ENCODE data around the gene DPYSL5. TPM values are rescaled to one million over a fixed set of nuclear protein-coding genes. Genes with fewer than 3 reads are reported as not detected.

Gene DPYSL5
- total RNA-seq, 2 donors from 2014 or later, result not detected

- Histone ChIP-seq H3K27ac (no peak overlapping the region), H3K36me3 (no peaks in the 10 kb centered on the region), H3K4me1 (ENCODE audit: control insufficient read depth in 1 of 2, low read depth in 2 of 2) (peaks cover 0 to 12% of the 10 kb centered on the region in 2 donors), H3K4me3 (no peak overlapping the region), H3K27me3 (replicated peaks; ENCODE audit: insufficient read depth) (no peaks in the 10 kb centered on the region), H3K9me3 (no peaks in the 10 kb centered on the region)
- DNase-seq (ENCODE audit: low spot score) (no peak), ATAC-seq (ENCODE audit: insufficient number of reproducible peaks, low FRiP score, low read depth) (no peak)
- TF ChIP-seq CTCF (IDR thresholded peaks at IDR 0.05), result no peak
Measured at GRCh38 chr2:26910176-26910575, 62.2 kb downstream of the DPYSL5 start.

DNA sequence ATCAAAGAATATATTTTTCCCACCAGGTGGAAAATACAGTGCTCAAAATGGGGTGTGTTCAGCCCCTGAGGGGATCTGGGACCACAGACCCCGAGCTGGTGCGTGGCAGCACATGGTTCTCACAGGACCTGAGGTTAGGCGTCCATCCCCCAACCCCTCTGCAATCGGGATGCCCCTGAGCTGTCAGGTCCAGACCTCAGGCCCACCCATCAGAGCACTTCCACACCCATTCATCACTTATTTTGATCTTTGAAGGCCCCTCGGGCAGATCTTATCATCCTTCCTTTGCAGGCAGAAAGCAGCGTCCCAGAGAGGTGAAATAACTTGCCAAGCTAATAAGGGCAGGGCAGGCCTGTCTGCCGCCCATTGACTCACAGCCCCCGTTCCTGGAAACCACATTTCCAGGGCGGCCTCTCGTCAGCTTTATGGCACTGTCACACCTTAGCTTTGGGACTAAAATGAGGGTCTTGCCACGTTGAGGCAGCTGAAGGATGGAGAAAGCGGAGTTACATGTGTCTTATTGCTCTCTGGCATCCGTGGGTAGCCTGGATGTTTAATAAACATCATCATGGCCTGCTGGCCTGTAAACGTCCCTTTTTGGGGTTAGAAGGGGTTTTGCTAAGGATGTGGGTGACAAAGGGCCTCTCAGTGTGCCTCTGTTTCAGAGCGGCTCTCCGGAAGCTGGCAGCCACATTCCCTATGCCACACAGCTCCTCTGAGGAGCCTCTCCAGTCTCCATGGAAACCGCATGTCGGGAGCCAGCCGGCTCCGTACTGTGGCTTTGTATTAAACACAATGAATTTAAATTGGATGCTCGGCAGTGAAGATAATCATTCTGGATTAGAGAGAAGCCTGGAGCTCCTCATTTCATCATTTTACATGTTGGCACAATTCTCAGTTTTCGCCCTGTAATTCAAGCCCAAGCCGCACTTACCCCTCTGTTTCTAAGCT, 64.3 kb downstream of the DPYSL5 start:
- H3K36me3 ChIP-seq, result no peaks in the 10 kb centered on the region
- no peaks in the 10 kb centered on the region for H3K27me3 ChIP-seq (replicated peaks; ENCODE audit: insufficient read depth)
- H3K9me3 ChIP-seq, result no peaks in the 10 kb centered on the region
- no peak overlapping the region for H3K4me3 ChIP-seq
- H3K4me1 ChIP-seq (ENCODE audit: control insufficient read depth in 1 of 2, low read depth in 2 of 2), result peaks cover 0 to 12% of the 10 kb centered on the region in 2 donors
- DNase-seq (ENCODE audit: low spot score) (no peak), ATAC-seq (ENCODE audit: insufficient number of reproducible peaks, low FRiP score, low read depth) (no peak)
- TF ChIP-seq CTCF (IDR thresholded peaks at IDR 0.05), result no peak
- no peak overlapping the region for H3K27ac ChIP-seq

GRCh38 chr2:26913606-26913998, 65.7 kb downstream of the DPYSL5 start:
- H3K9me3 ChIP-seq, result no peaks in the 10 kb centered on the region
- ATAC-seq (ENCODE audit: insufficient number of reproducible peaks, low FRiP score, low read depth), result no peak
- H3K4me3 ChIP-seq, result no peak overlapping the region
- H3K36me3 ChIP-seq, result no peaks in the 10 kb centered on the region
- H3K4me1 ChIP-seq (ENCODE audit: control insufficient read depth in 1 of 2, low read depth in 2 of 2), result peaks cover 0 to 12% of the 10 kb centered on the region in 2 donors
- no peaks in the 10 kb centered on the region for H3K27me3 ChIP-seq (replicated peaks; ENCODE audit: insufficient read depth)
- DNase-seq (ENCODE audit: low spot score), result no peak
- no peak overlapping the region for H3K27ac ChIP-seq
- no peak for TF ChIP-seq CTCF (IDR thresholded peaks at IDR 0.05)

DNA sequence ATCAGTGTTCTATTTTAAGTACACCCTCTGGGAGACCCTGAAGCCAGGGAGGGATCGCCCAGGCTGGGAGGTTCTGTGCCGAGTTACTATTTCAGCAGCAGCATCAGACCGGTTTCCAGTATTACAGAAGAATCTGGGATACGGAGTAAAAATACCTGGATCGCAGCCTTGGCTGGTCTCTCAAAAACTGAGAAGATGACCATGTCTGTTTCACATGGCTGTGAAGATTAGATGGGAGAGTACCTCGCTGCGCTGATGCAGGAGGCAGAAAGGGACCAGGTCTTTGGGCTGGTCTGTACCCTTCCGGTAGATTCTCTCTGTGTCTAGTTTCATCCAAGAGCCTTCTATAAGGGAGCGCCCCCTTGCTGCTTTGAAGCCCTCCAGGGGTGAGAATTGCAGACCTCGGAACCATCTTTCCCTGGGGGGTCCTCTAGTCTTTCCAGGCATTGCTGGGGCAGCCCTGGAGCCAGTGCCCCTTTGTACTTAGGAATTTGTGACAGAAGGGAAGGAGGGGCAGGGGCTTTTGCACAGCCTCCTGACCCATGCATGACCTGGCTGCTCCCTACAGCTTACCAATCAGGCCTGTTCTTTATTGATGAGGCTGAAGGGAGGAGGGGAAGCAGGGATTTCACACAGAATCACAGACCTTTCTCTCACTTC, 66.2 kb downstream of the DPYSL5 start:
- Histone ChIP-seq H3K27ac (no peak overlapping the region), H3K4me1 (ENCODE audit: control insufficient read depth in 1 of 2, low read depth in 2 of 2) (peaks cover 0 to 12% of the 10 kb centered on the region in 2 donors), H3K36me3 (no peaks in the 10 kb centered on the region), H3K9me3 (no peaks in the 10 kb centered on the region), H3K27me3 (replicated peaks; ENCODE audit: insufficient read depth) (no peaks in the 10 kb centered on the region), H3K4me3 (no peak overlapping the region)
- ATAC-seq (ENCODE audit: insufficient number of reproducible peaks, low FRiP score, low read depth) (no peak), DNase-seq (ENCODE audit: low spot score) (no peak)
- no peak for TF ChIP-seq CTCF (IDR thresholded peaks at IDR 0.05)

DNA sequence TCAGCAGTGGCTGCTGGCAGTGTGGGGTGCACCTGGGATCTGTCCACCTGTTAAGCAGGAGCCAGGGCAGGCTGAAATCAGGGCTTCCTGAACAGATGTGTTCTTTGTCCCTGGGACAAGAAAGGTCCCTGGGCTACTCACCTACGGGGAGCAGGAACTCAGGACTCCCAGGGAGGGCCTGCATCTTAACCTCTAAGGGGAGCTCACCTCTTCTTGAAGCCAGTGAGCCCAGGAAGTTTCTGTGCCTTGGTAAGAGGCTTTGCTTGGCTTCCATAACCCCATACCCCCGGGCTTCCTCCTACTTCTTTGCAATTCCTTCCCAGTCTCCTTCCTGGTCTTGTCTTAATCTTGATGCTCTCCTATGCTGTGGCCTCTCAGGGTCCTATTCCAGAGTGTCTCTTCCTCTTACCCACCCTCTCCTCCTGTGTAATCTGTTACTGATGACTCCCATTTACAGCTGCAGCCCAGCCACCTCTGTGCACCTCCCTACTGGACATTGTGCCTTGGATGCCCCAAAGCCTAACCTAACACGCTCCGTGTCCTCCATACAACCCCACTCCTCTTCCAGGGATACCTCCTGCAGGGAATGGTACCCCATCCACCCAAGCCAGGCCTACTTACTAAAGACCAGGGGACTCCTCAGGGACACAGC, 66.9 kb downstream of the DPYSL5 start:
- no peak overlapping the region for H3K4me3 ChIP-seq
- ATAC-seq (ENCODE audit: insufficient number of reproducible peaks, low FRiP score, low read depth), result no peak
- no peaks in the 10 kb centered on the region for H3K27me3 ChIP-seq (replicated peaks; ENCODE audit: insufficient read depth)
- no peaks in the 10 kb centered on the region for H3K36me3 ChIP-seq
- DNase-seq (ENCODE audit: low spot score), result no peak
- TF ChIP-seq CTCF (IDR thresholded peaks at IDR 0.05), result no peak
- no peaks in the 10 kb centered on the region for H3K9me3 ChIP-seq
- peaks cover 0 to 12% of the 10 kb centered on the region in 2 donors for H3K4me1 ChIP-seq (ENCODE audit: control insufficient read depth in 1 of 2, low read depth in 2 of 2)
- no peak overlapping the region for H3K27ac ChIP-seq

Measured in thoracic aorta (tissue), 2 donors.